ENCODE data around the gene FAM53A. TPM values are rescaled to one million over a fixed set of nuclear protein-coding genes. Genes with fewer than 3 reads are reported as not detected.

FAM53A gene
- total RNA-seq, 4 donors from 2014 or later: 1.3 to 3.2 TPM; not detected in 2

- no peak overlapping the region for H3K27ac ChIP-seq
- TF ChIP-seq CTCF (IDR thresholded peaks at IDR 0.05): no peak
- peaks cover 0 to 1% of the 10 kb centered on the region in 2 donors for H3K9me3 ChIP-seq
- no peaks in the 10 kb centered on the region for H3K36me3 ChIP-seq
- H3K4me1 ChIP-seq: no peaks in the 10 kb centered on the region
- no peak overlapping the region for H3K4me3 ChIP-seq
- DNase-seq: no peak
- H3K27me3 ChIP-seq: no peaks in the 10 kb centered on the region
- intact Hi-C loops (cut with DNase I; ENCODE audit: low total_unique reads): no loop called here
Measured at GRCh38 chr4:1594871-1595788, 89.0 kb downstream of the FAM53A start.

- H3K36me3 ChIP-seq: no peaks in the 10 kb centered on the region
- TF ChIP-seq POLR2A (IDR thresholded peaks at IDR 0.05) (no peak), CTCF (IDR thresholded peaks at IDR 0.05) (no peak)
- no peak overlapping the region for H3K4me3 ChIP-seq
- no peak overlapping the region for H3K27ac ChIP-seq
- DNase-seq: no peak
- intact Hi-C loops (cut with DNase I; ENCODE audit: low total_unique reads): no loop called here
- H3K27me3 ChIP-seq: no peaks in the 10 kb centered on the region
- H3K4me1 ChIP-seq: no peaks in the 10 kb centered on the region
- peaks cover 0 to 6% of the 10 kb centered on the region in 2 donors for H3K9me3 ChIP-seq
Measured at GRCh38 chr4:1593881-1594345, 90.2 kb downstream of the FAM53A start.

GRCh38 chr4:1593458-1593857 lies 90.7 kb downstream of the FAM53A start:
- H3K4me3 ChIP-seq: no peak overlapping the region
- no peak for DNase-seq
- no peak overlapping the region for H3K27ac ChIP-seq
- intact Hi-C loops (cut with DNase I; ENCODE audit: low total_unique reads): no loop called here
- H3K4me1 ChIP-seq: no peaks in the 10 kb centered on the region
- H3K9me3 ChIP-seq: peaks cover 0 to 6% of the 10 kb centered on the region in 2 donors
- no peak for TF ChIP-seq POLR2A (IDR thresholded peaks at IDR 0.05)
- no peak for TF ChIP-seq CTCF (IDR thresholded peaks at IDR 0.05)
- H3K36me3 ChIP-seq: no peaks in the 10 kb centered on the region
- H3K27me3 ChIP-seq: no peaks in the 10 kb centered on the region

GRCh38 chr4:1592709-1593417 lies 91.2 kb downstream of the FAM53A start:
- intact Hi-C loops (cut with DNase I; ENCODE audit: low total_unique reads): no loop called here
- peaks cover 0 to 6% of the 10 kb centered on the region in 2 donors for H3K9me3 ChIP-seq
- H3K4me1 ChIP-seq: no peaks in the 10 kb centered on the region
- no peaks in the 10 kb centered on the region for H3K27me3 ChIP-seq
- H3K27ac ChIP-seq: no peak overlapping the region
- no peak overlapping the region for H3K4me3 ChIP-seq
- no peak for TF ChIP-seq CTCF (IDR thresholded peaks at IDR 0.05)
- no peak for TF ChIP-seq POLR2A (IDR thresholded peaks at IDR 0.05)
- no peaks in the 10 kb centered on the region for H3K36me3 ChIP-seq
- no peak for DNase-seq
